ENCODE data around the gene MTTP. TPM values are rescaled to one million over a fixed set of nuclear protein-coding genes. Genes with fewer than 3 reads are reported as not detected.

Gene MTTP
- total RNA-seq, 1 donor from 2014 or later = 0.20 TPM

Other genes with a start within 250 kb of the MTTP start
- 6.8 TPM for gene ADH1C, start 222.1 kb upstream of the MTTP start, total RNA-seq
- not detected for gene ADH7, start 139.5 kb upstream of the MTTP start, total RNA-seq
- not detected for gene C4orf17, start 63.8 kb upstream of the MTTP start, total RNA-seq
- 5.0 TPM for gene TRMT10A, start 10.8 kb upstream of the MTTP start, total RNA-seq
- gene C4orf54, start 83.0 kb downstream of the MTTP start, total RNA-seq = not detected
- gene DAPP1, start 242.0 kb downstream of the MTTP start, total RNA-seq = 8.9 TPM